Sigmoid colon (tissue), 7 donors: ENCODE measurements around the gene TNNI3K. TPM values are rescaled to one million over a fixed set of nuclear protein-coding genes. Genes with fewer than 3 reads are reported as not detected.
A peak's percentile ranks its signal among the peaks of the same experiment; 100 is the strongest.

Experiments
- DNase-seq: peaks from one replicate; pipeline ENCODE4 v3.0.0-alpha.2; 2019
- H3K27ac ChIP-seq, 4 donors: fragments of 200-600 bp; sonication (generic); one replicate each; pipeline ENCODE4 v1.5.1; 2016 to 2019; ENCODE audit warnings: mild to moderate bottlenecking in 1 of 4
- H3K27me3 ChIP-seq, 3 donors: fragments of 200-600 bp; sonication (generic); one replicate each; pipeline ENCODE4 v1.5.1; 2019; ENCODE audit warnings: mild to moderate bottlenecking in 1 of 3
- H3K36me3 ChIP-seq, 4 donors: fragments of 200-600 bp; sonication (generic); one replicate each; pipeline ENCODE4 v1.5.1; 2016 to 2019
- H3K4me1 ChIP-seq, 4 donors: fragments of 200-600 bp; sonication (generic); one replicate each; pipeline ENCODE4 v1.5.1; 2017 to 2019
- H3K4me3 ChIP-seq, 4 donors: fragments of 200-600 bp; sonication (generic); one replicate each; pipeline ENCODE4 v1.5.1; 2017 to 2019; ENCODE audit warnings: mild to moderate bottlenecking in 2 of 4, moderate library complexity in 1 of 4
- H3K9me3 ChIP-seq, 4 donors: fragments of 200-600 bp in 3 of 4; sonication (generic) in 3 of 4; one replicate each; pipeline versions ENCODE4 v1.5.1 to v1.6.1; 2013 to 2019
- EP300 ChIP-seq, 4 donors: sonication (generic); formaldehyde crosslinking; IDR thresholded peaks; one replicate each; pipeline ENCODE4 v1.6.1; 2017; ENCODE audit warnings: antibody characterized with exemption in 4 of 4
- POLR2A ChIP-seq, 2 donors: fragments of 450-650 bp; IDR thresholded peaks; one replicate each; pipeline ENCODE4 v1.6.1; 2016; ENCODE audit warnings: antibody characterized with exemption in 2 of 2, mild to moderate bottlenecking in 2 of 2, moderate library complexity in 2 of 2
- POLR2AphosphoS5 ChIP-seq, 4 donors: sonication (generic); formaldehyde crosslinking; IDR thresholded peaks; one replicate each; pipeline ENCODE4 v1.6.1; 2017; ENCODE audit warnings: antibody characterized with exemption in 4 of 4
- WGBS, 2 donors: extraction: QIAGEN DNeasy Blood & Tissue Kit; methylation state at CpG; one replicate each; pipeline ENCODE4 v1.1.7; 2013; 5-methylcytosine and 5-hydroxymethylcytosine counted together
- intact Hi-C: fragments of 100-400 bp; cut with DNase I; formaldehyde crosslinking; loops from one replicate; pipeline ENCODE4 v1.15.1; 2023
- polyA plus RNA-seq, 3 donors: library from polyadenylated mRNA; stranded (reverse); fragments of 200-250 nt; gene quantifications; one replicate each; pipeline ENCODE4 v1.2.3, GENCODE V29; 2013
- total RNA-seq, 4 donors: library from RNA; depleted of rRNA; stranded (reverse); fragments of >200 nt; gene quantifications; one replicate each; pipeline ENCODE4 v1.1.0, GENCODE V29; 2016
- TF ChIP-seq, protein P1 (sequence below), 4 experiments: fragments of 450-650 bp in 3 of 4; fragments of 200-600 bp in 1 of 4; IDR thresholded peaks; one replicate each; pipeline ENCODE4 v1.5.1; 2016 to 2019; ENCODE audit warnings: antibody characterized with exemption in 4 of 4, mild to moderate bottlenecking in 3 of 4, moderate library complexity in 2 of 4
- donor health status: healthy with polysubstance abuse.
- donor health status: Bipolar disorder and iron deficiency.
- donor health status: healthy.

The TNNI3K gene
- total and polyA plus RNA-seq, 7 donors, result 0.45 to 6.9 (median 3.8) TPM; not detected in 1

DNA sequence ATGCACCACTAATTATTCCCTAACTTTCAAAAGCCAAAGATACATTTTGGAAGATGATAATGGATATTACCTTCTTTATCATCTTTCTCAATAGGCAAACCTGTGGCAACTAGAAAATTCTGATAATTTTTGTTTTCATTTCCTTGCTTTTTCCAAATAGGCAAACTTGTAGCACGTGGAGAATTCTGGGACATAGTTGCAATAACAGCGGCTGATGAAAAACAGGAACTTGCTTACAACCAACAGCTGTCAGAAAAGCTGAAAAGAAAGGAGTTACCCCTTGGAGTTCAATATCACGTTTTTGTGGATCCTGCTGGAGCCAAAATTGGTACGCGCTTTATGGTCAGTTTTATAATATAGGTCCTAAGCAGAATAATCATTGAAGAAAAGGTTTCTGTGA, 35.7 kb upstream of the TNNI3K start:
- no peak for DNase-seq
- intact Hi-C loops, result no loop called here
- Histone ChIP-seq H3K9me3 (no peaks in the 10 kb centered on the region), H3K4me3 (no peak overlapping the region), H3K27me3 (no peaks in the 10 kb centered on the region), H3K4me1 (peaks cover 0 to 17% (median 7%) of the 10 kb centered on the region in 4 donors), H3K27ac (peak overlapping the region in 1 of 4 donors; percentile 85), H3K36me3 (peaks cover 0 to 35% (median 0%) of the 10 kb centered on the region in 4 donors)
- TF ChIP-seq POLR2AphosphoS5 (IDR thresholded peaks at IDR 0.05) (no peak), EP300 (IDR thresholded peaks at IDR 0.05) (no peak), POLR2A (IDR thresholded peaks at IDR 0.05) (no peak)
- TF ChIP-seq, protein P1, sequence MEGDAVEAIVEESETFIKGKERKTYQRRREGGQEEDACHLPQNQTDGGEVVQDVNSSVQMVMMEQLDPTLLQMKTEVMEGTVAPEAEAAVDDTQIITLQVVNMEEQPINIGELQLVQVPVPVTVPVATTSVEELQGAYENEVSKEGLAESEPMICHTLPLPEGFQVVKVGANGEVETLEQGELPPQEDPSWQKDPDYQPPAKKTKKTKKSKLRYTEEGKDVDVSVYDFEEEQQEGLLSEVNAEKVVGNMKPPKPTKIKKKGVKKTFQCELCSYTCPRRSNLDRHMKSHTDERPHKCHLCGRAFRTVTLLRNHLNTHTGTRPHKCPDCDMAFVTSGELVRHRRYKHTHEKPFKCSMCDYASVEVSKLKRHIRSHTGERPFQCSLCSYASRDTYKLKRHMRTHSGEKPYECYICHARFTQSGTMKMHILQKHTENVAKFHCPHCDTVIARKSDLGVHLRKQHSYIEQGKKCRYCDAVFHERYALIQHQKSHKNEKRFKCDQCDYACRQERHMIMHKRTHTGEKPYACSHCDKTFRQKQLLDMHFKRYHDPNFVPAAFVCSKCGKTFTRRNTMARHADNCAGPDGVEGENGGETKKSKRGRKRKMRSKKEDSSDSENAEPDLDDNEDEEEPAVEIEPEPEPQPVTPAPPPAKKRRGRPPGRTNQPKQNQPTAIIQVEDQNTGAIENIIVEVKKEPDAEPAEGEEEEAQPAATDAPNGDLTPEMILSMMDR (IDR thresholded peaks at IDR 0.05), result no peak
- WGBS, 2 donors, result 71 to 85% methylated on average over 5 of the region's 5 CpGs

DNA sequence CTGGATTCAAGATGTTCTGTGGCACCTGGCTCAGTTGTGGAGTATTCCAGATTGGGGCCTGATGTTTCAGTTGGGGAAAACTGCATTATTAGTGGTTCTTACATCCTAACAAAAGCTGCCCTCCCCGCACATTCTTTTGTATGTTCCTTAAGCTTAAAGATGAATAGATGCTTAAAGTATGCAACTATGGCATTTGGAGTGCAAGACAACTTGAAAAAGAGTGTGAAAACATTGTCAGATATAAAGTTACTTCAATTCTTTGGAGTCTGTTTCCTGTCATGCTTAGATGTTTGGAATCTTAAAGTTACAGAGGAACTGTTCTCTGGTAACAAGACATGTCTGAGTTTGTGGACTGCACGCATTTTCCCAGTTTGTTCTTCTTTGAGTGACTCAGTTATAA, 29.9 kb upstream of the TNNI3K start:
- TF ChIP-seq POLR2AphosphoS5 (IDR thresholded peaks at IDR 0.05), result no peak
- TF ChIP-seq, protein P1 (IDR thresholded peaks at IDR 0.05), result no peak
- TF ChIP-seq EP300 (IDR thresholded peaks at IDR 0.05), result no peak
- no peak for TF ChIP-seq POLR2A (IDR thresholded peaks at IDR 0.05)
- Histone ChIP-seq H3K4me1 (peaks cover 0 to 11% (median 2%) of the 10 kb centered on the region in 4 donors), H3K27ac (peak overlapping the region in 2 of 4 donors; percentile 20 to 26), H3K9me3 (no peaks in the 10 kb centered on the region), H3K4me3 (no peak overlapping the region), H3K36me3 (peaks cover 0 to 35% (median 0%) of the 10 kb centered on the region in 4 donors), H3K27me3 (no peaks in the 10 kb centered on the region)
- 89 to 92% methylated on average over 2 of the region's 2 CpGs for WGBS, 2 donors
- no peak for DNase-seq
- intact Hi-C loops, result no loop called here

DNA sequence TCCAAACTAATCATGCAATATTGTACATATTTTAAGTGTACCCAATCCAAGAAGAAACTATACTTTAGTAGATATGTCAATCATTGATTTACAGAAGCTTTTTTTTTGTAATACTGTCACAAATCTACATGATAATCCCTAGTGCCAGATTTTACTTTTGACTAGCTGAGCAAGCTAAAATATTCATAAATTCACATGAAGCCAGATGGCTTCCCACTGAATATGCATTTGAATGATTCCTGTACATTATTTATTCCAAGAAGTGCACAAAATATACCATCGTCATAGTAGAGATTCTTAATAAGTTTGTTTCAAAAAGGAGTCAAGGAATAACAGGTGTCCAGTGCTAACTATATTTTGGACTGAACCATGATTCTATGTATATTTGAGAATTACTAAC, 20.0 kb upstream of the TNNI3K start:
- no peaks in the 10 kb centered on the region for H3K9me3 ChIP-seq
- H3K4me1 ChIP-seq, result no peaks in the 10 kb centered on the region
- DNase-seq, result no peak
- no peaks in the 10 kb centered on the region for H3K36me3 ChIP-seq
- 95 to 100% methylated on average over 1 of the region's 1 CpG for WGBS, 2 donors
- H3K27ac ChIP-seq, result no peak overlapping the region
- H3K4me3 ChIP-seq, result no peak overlapping the region
- no peak for TF ChIP-seq POLR2AphosphoS5 (IDR thresholded peaks at IDR 0.05)
- no peak for TF ChIP-seq EP300 (IDR thresholded peaks at IDR 0.05)
- TF ChIP-seq, protein P1 (IDR thresholded peaks at IDR 0.05), result no peak
- TF ChIP-seq POLR2A (IDR thresholded peaks at IDR 0.05), result no peak
- H3K27me3 ChIP-seq, result no peaks in the 10 kb centered on the region
- intact Hi-C loops, result no loop called here

DNA sequence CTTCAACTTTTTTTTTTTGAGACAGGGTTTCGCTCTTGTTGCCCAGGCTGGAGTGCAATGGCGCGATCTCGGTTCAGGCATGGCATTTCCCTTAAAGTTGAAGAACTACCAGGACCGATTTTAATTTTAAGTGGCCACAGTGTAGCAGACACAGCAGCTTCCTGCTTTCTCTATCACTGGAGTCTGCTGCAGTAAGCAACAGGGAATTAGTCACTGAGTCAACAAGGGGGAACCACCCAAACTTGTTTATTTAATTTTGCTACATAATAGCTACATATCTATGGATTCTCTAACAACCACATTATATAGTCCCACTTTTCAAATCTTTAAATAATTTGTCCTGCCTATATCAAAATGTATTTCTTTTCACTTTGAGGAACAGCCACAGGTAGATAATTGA, 12.5 kb upstream of the TNNI3K start:
- Histone ChIP-seq H3K4me1 (no peaks in the 10 kb centered on the region), H3K4me3 (no peak overlapping the region), H3K27ac (no peak overlapping the region), H3K27me3 (no peaks in the 10 kb centered on the region), H3K36me3 (no peaks in the 10 kb centered on the region), H3K9me3 (peaks cover 0 to 2% (median 0%) of the 10 kb centered on the region in 4 donors)
- DNase-seq, result no peak
- TF ChIP-seq, protein P1 (IDR thresholded peaks at IDR 0.05), result no peak
- no peak for TF ChIP-seq POLR2A (IDR thresholded peaks at IDR 0.05)
- TF ChIP-seq EP300 (IDR thresholded peaks at IDR 0.05), result no peak
- TF ChIP-seq POLR2AphosphoS5 (IDR thresholded peaks at IDR 0.05), result no peak
- 93 to 96% methylated on average over 5 of the region's 5 CpGs for WGBS, 2 donors
- intact Hi-C loops, result no loop called here

DNA sequence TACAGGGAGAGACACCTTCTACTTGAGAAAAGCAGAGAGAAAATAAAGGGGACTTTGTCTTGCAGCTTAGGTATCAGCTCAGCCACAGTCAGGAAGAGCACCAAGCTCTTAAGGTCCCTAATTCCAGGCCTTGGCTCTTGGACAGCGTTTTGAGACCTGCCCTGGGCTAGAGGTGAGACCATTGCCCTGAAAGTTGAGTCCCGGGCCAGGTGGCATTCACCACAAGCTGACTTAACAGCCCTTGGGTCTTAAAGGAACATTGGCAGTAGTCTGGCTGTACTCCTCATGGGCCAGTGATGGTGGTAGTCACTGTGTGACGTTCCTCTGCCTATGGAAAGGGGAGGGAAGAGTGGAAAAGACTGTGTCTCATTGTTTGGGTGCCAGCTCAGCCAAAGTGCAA, 11.7 kb upstream of the TNNI3K start:
- intact Hi-C loops, result no loop called here
- H3K9me3 ChIP-seq, result peaks cover 0 to 2% (median 0%) of the 10 kb centered on the region in 4 donors
- DNase-seq, result no peak
- TF ChIP-seq POLR2A (IDR thresholded peaks at IDR 0.05), result no peak
- no peaks in the 10 kb centered on the region for H3K27me3 ChIP-seq
- no peaks in the 10 kb centered on the region for H3K4me1 ChIP-seq
- 79 to 80% methylated on average over 3 of the region's 3 CpGs for WGBS, 2 donors
- H3K27ac ChIP-seq, result no peak overlapping the region
- no peaks in the 10 kb centered on the region for H3K36me3 ChIP-seq
- no peak overlapping the region for H3K4me3 ChIP-seq
